Gastroesophageal sphincter (tissue), 4 donors: ENCODE data around the gene CIB2. TPM values are rescaled to one million over a fixed set of nuclear protein-coding genes. Genes with fewer than 3 reads are reported as not detected.

ENCODE experiments used
- ATAC-seq: fragments of 150-250 bp; one replicate; pipeline ENCODE4 v1.9.1; 2016; ENCODE audit warnings: mild to moderate bottlenecking, moderate library complexity
- H3K27ac ChIP-seq, 4 donors: fragments of 200-600 bp; sonication (generic) in 3 of 4; 1 replicate in 3 of 4; 2 replicates in 1 of 4; pipeline ENCODE4 v1.5.1; 2016 to 2019
- H3K27me3 ChIP-seq: fragments of 200-600 bp; sonication (generic); one replicate; pipeline ENCODE4 v1.5.1; 2019
- H3K36me3 ChIP-seq, 2 donors: fragments of 200-600 bp; sonication (generic); one replicate each; pipeline ENCODE4 v1.5.1; 2019; ENCODE audit warnings: control low read depth in 1 of 2
- H3K4me1 ChIP-seq, 3 donors: fragments of 200-600 bp; sonication (generic); 1 replicate in 2 of 3; 2 replicates in 1 of 3; pipeline ENCODE4 v1.5.1; 2016 to 2019; ENCODE audit warnings: control low read depth in 2 of 3
- H3K4me3 ChIP-seq, 2 donors: fragments of 200-600 bp; sonication (generic); one replicate each; pipeline ENCODE4 v1.5.1; 2019; ENCODE audit warnings: mild to moderate bottlenecking in 1 of 2, moderate library complexity in 1 of 2
- H3K9me3 ChIP-seq, 3 donors: fragments of 200-600 bp; sonication (generic); one replicate each; pipeline ENCODE4 v1.5.1; 2017 to 2019; ENCODE audit warnings: control low read depth in 2 of 3
- EP300 ChIP-seq: sonication (generic); formaldehyde crosslinking; IDR thresholded peaks from one replicate; pipeline ENCODE4 v1.6.1; 2017; ENCODE audit warnings: antibody characterized with exemption, mild to moderate bottlenecking
- POLR2A ChIP-seq, 2 donors: fragments of 450-650 bp; IDR thresholded peaks; one replicate each; pipeline ENCODE4 v1.6.1; 2017; ENCODE audit warnings: antibody characterized with exemption in 2 of 2, mild to moderate bottlenecking in 2 of 2, moderate library complexity in 1 of 2
- POLR2AphosphoS5 ChIP-seq: sonication (generic); formaldehyde crosslinking; IDR thresholded peaks from one replicate; pipeline ENCODE4 v1.6.1; 2017; ENCODE audit warnings: antibody characterized with exemption
- WGBS, 2 donors: methylation state at CpG; one replicate each; pipeline ENCODE4 v1.1.5; 2018; ENCODE audit warnings: low coverage in 1 of 2; 5-methylcytosine and 5-hydroxymethylcytosine counted together
- total RNA-seq, 4 donors: library from RNA; depleted of rRNA; stranded (reverse); fragments of >200 nt; gene quantifications; one replicate each; pipeline ENCODE4 v1.1.0, GENCODE V29; 2016
- TF ChIP-seq, protein P1 (sequence below), 4 experiments: fragments of 200-600 bp in 2 of 4; fragments of 450-650 bp in 2 of 4; sonication (generic) in 1 of 4; IDR thresholded peaks; one replicate each; pipeline ENCODE4 v1.5.1; 2017 to 2019; ENCODE audit warnings: antibody characterized with exemption in 4 of 4, mild to moderate bottlenecking in 2 of 4, moderate library complexity in 2 of 4

The CIB2 gene
- total RNA-seq, 4 donors from 2014 or later = 3.0 to 17.4 (median 8.8) TPM

DNA sequence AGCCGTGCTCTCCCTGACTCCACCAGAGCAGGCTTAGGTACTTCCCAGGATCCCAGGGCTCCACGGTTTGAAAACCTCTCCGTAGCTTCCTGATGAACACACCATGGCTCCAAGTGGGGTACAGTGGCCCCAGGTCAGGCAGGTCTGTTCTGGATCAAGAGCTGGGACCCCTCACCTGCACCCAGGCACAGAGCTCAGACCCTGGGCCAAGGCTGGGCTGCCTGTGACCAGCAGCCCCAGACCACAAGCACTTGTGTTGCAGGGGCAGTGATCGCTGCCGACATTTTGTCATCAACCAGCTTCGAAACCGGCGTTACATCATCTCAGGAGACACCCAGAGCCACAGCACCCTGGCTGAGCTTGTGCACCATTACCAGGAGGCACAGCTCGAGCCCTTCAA, 33.6 kb downstream of the CIB2 start:
- Histone ChIP-seq H3K4me1 (peaks cover 0 to 15% (median under 1%) of the 10 kb centered on the region in 3 donors), H3K9me3 (no peaks in the 10 kb centered on the region), H3K27me3 (no peaks in the 10 kb centered on the region), H3K4me3 (no peak overlapping the region), H3K27ac (no peak overlapping the region), H3K36me3 (no peaks in the 10 kb centered on the region)
- WGBS, 2 donors = 90% methylated on average over 4 of the region's 9 CpGs; no CpG with 5 or more reads in 1 of the 2 donors
- no peak for TF ChIP-seq POLR2A (IDR thresholded peaks at IDR 0.05)
- no peak for TF ChIP-seq POLR2AphosphoS5
- TF ChIP-seq EP300 = no peak
- TF ChIP-seq, protein P1, sequence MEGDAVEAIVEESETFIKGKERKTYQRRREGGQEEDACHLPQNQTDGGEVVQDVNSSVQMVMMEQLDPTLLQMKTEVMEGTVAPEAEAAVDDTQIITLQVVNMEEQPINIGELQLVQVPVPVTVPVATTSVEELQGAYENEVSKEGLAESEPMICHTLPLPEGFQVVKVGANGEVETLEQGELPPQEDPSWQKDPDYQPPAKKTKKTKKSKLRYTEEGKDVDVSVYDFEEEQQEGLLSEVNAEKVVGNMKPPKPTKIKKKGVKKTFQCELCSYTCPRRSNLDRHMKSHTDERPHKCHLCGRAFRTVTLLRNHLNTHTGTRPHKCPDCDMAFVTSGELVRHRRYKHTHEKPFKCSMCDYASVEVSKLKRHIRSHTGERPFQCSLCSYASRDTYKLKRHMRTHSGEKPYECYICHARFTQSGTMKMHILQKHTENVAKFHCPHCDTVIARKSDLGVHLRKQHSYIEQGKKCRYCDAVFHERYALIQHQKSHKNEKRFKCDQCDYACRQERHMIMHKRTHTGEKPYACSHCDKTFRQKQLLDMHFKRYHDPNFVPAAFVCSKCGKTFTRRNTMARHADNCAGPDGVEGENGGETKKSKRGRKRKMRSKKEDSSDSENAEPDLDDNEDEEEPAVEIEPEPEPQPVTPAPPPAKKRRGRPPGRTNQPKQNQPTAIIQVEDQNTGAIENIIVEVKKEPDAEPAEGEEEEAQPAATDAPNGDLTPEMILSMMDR (IDR thresholded peaks at IDR 0.05) = no peak
- ATAC-seq = no peak

- ATAC-seq = peak; percentile 81
- Histone ChIP-seq H3K4me3 (no peak overlapping the region), H3K36me3 (no peaks in the 10 kb centered on the region), H3K27ac (peak overlapping the region in 3 of 4 donors; percentile 12 to 43 (median 37)), H3K4me1 (peaks cover 0 to 26% (median 4%) of the 10 kb centered on the region in 3 donors), H3K9me3 (no peaks in the 10 kb centered on the region), H3K27me3 (no peaks in the 10 kb centered on the region)
- 7 to 34% methylated on average over 3 to 4 of the region's 5 CpGs for WGBS, 2 donors
- no peak for TF ChIP-seq EP300
- TF ChIP-seq, protein P1 (IDR thresholded peaks at IDR 0.05) = no peak
- no peak for TF ChIP-seq POLR2AphosphoS5
Observed at GRCh38 chr15:78093242-78094020, 37.8 kb downstream of the CIB2 start.

GRCh38 chr15:78092261-78093041, 38.8 kb downstream of the CIB2 start, which contains the start of gene SH2D7:
Gene SH2D7, plus strand, starts transcription at chr15:78092561. Its CDS starts 24 bp downstream, at chr15:78092585.
- WGBS, 2 donors = 20 to 72% methylated on average over 1 to 2 of the region's 11 CpGs
- peaks cover 0 to 26% (median 4%) of the 10 kb centered on the region in 3 donors for H3K4me1 ChIP-seq
- H3K9me3 ChIP-seq = no peaks in the 10 kb centered on the region
- TF ChIP-seq EP300 = no peak
- TF ChIP-seq POLR2AphosphoS5 = no peak
- TF ChIP-seq, protein P1 (IDR thresholded peaks at IDR 0.05) = no peak
- no peak for TF ChIP-seq POLR2A (IDR thresholded peaks at IDR 0.05)
- no peak within 1 kb of the TSS for H3K4me3 ChIP-seq
- ATAC-seq = no peak
- no peaks in the 10 kb centered on the region for H3K27me3 ChIP-seq
- H3K27ac ChIP-seq = peak within 1 kb of the TSS in 3 of 4 donors; percentile 12 to 43 (median 37)
- no peaks in the 10 kb centered on the region for H3K36me3 ChIP-seq

- WGBS, 2 donors = 90 to 96% methylated on average over 3 of the region's 3 CpGs
- Histone ChIP-seq H3K4me3 (no peak overlapping the region), H3K27me3 (no peaks in the 10 kb centered on the region), H3K36me3 (no peaks in the 10 kb centered on the region), H3K27ac (no peak overlapping the region), H3K4me1 (peaks cover 0 to 26% (median 4%) of the 10 kb centered on the region in 3 donors), H3K9me3 (no peaks in the 10 kb centered on the region)
- no peak for ATAC-seq
- TF ChIP-seq POLR2AphosphoS5 (no peak), POLR2A (IDR thresholded peaks at IDR 0.05) (no peak), EP300 (no peak)
- TF ChIP-seq, protein P1 (IDR thresholded peaks at IDR 0.05) = no peak
Observed at GRCh38 chr15:78090422-78091063, 40.7 kb downstream of the CIB2 start.
